Activated CD4-positive, CD25-positive, alpha-beta regulatory T cell (primary cell): ENCODE data around the gene ZBTB4.

Experiments
- DNase-seq, 4 experiments: peaks; one replicate each; lab custom pipeline; 2025; lab: John Stamatoyannopoulos, UW

ZBTB4 gene

DNA sequence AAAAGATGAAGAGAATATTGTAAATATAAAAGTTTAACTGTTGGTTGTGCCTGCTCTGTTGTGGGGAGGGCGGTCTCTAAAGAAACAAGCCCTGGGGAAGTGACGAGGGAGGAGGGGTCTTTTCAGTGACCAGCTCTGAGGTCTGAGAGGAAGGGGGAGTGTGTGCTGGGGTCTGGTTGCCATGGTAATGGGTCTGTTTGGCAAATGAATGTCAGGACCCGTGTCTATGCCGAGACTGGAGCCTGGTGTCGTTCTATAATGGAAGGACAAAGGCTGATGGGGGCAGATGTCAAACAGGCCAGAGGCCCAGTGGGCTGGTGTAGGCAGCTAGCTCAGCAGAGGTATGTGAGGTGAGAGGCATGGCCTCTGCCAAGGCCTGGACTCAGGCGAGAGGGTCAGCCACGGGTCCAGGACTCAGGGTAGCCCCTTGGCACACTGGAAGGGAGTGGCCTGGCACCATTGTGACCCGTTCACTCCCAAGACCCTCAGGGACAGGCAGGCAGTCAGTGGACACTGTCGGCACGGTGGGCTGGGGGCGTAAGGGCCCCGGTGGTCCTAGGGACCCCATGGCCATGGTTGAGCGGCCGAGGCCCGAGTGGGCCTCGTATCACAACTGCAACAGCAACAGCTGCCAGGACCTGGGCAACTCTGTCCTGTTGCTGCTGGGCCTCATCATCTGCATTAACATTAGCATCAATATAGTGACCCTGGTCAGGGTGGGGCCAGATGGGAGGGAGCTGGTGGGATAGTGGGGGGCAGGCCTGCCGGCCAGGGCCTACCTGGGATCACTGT, 59.4 kb downstream of the ZBTB4 start, which contains the start of gene SPEM1:
TSS of gene SPEM1 (plus strand) at position 506 of the 792 bp plus-strand sequence. CDS start at position 567, 61 bp downstream.
- no peak for DNase-seq

DNA sequence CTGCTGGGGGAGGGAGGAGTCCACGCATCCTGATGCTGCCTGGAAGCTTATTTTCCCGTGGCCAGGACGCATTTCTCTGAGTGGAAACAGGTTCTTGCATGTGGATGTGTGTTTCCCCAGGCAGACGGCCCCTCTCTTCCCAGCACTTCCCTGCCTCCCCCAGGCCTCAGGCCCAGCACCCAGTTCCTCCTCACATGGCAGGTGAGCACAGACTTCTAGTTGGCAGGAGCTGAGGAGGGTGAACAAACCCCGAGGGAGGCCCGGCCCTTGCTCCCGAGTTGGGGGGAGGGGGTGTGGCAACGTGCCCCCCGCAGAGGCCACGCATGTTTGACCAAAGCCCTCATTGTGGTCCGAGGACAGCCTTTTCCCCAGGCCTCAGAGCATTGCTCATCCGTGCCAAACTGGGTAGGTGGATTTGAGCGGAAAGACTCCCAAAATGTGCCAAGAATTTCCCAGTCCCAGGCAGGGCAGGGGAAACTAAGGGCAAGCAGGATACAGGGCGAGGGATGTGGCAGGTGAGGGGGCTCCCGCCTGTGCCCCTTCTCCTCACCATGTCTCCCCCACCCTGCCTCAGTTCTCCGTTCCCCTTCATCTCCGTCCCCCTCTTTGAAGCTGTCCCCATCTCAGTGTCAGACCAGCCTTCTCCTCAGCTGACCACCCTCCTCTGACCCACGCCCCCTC, 60.8 kb downstream of the ZBTB4 start:
- DNase-seq = no peak

DNA sequence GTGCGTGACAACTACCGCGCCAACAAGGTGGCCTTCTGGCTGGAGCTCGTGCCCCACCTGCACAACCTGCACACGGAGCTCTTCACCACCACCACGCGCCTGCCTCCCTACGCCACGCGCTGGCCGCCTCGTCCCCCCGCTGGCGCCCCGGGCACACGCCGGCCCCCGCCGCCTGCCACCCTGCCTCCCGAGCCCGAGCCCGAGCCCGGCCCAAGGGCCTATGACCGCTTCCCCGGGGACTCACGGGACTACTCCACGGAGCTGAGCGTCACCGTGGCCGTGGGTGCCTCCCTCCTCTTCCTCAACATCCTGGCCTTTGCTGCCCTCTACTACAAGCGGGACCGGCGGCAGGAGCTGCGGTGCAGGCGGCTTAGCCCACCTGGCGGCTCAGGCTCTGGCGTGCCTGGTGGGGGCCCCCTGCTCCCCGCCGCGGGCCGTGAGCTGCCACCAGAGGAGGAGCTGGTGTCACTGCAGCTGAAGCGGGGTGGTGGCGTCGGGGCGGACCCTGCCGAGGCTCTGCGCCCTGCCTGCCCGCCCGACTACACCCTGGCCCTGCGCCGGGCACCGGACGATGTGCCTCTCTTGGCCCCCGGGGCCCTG, 62.3 kb downstream of the ZBTB4 start:
- DNase-seq = no peak

DNA sequence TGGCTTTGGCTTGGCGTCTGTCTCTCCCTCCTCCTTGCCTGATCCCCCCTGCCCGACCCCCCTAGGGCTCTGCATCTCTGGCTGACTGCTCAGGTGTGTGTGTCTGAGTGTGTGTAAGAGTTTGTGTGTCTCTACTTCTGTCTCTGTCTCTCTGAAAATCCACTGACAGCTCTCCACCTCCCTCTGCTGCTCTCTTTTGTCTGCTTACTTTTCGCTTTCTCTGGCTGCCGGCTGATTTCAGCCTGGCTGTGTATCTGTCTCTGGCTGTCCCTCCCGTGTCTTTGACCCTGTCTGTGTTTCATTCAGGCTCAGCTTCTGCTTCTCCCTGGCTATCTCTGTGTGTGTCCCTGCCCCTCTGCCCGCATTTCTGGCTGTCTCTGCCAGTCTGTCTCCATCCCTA, 63.1 kb downstream of the ZBTB4 start:
- DNase-seq = no peak

DNA sequence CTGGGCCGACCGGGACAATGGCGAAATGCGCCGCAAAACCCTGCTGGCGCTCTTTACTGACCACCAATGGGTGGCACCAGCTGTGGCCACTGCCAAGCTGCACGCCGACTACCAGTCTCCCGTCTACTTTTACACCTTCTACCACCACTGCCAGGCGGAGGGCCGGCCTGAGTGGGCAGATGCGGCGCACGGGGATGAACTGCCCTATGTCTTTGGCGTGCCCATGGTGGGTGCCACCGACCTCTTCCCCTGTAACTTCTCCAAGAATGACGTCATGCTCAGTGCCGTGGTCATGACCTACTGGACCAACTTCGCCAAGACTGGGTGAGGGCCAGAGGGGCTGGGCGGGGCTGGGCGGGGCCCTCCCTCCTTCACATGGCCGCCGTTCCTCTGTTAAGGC, 63.6 kb downstream of the ZBTB4 start:
- no peak for DNase-seq

DNA sequence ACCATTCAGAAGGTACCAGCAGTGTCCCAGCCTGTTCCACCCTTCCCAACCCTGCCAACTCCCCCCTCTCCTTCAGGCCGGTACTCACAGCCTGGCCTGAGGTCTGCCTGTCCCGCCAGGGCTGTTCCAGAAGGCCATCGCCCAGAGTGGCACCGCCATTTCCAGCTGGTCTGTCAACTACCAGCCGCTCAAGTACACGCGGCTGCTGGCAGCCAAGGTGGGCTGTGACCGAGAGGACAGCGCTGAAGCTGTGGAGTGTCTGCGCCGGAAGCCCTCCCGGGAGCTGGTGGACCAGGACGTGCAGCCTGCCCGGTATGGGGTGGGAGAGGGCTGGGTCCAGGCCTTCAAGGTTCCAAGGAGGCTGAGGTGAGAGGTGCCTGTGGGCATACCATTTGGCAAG, 64.6 kb downstream of the ZBTB4 start:
- no peak for DNase-seq

DNA sequence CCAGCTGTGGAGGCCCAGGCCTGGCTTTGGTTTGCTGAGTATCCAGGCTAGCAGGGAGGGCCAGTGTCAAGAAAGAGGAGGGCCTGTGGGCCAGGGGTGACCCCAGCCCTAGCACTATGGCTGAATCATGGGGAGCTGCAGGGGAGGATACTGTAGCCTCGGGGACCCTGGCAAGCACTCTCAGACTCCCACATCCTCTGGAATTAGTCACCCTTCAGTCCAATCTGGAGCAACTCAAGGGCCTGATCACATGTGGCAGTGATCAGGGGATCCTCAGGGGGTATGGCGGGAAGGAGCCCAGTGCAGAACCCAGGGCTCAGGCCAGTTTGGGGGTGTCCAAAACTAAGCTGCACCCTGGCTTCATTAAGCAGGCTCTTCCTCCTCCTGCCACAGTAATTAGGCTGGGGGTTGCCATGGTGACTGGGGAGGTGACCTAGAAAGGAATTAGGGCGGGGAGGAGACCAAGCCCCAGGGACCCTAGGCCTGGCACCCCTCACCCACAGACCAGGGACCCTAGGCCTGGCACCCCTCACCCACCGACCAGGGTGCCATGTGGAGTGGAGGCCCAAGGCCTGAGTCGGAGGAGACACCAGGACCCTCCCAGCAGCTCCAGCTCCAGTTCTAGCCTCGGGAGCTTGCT, 66.0 kb downstream of the ZBTB4 start:
- DNase-seq = no peak

DNA sequence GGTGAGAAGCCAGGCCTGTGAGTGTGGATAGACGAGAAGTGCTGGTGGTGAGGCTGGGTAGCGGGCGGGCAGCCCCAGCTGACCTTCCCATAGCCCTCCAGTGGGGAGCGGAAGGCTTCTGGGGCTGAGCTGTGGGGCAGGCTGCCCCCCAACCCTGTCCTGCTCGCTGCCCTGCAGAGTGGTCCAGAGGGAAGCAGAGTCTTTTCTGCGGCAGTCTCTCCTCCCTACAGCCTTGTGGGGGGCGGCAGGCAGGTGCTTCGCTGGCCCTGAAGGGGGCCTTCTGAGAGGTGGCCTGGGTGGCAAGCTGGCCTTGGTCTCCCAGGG, 68.0 kb downstream of the ZBTB4 start:
- no peak for DNase-seq

DNA sequence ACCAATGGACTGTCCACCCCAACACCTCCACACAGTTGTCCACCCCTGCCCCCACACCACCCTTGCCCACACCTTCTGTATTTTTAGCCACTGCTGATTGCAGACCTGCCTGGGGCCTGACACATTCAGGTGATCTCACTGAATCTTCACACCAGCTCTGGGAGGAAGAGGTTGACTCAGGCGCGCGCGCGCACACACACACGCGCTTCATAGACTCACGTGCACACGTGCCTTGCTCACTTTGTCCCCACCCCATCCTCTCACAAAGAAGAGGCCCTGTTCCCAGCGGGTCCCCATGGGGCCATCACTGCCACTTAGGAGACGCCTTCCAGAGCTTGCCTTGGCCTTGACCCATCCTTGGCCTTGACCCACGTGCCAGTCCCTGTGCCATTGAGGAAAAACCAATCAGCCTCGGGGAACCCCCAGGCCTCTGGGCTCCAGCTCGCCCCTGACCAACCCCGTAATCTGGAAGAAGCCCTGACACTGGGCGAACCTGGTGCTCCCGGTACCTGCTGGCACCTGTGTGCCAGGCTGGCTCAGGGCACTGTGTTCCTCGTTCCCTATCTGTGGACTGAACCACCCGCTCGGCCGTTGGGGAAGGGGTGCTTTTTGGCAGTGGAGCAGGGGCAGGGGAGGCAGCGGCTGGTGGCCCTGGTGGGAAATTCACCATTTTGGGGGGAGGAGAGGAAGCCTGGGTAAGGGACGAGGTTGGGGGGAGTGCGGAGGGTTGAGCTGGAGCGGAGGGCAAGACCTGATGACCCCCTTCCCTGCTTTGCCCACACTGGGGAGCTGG, 68.6 kb downstream of the ZBTB4 start:
- no peak for DNase-seq

DNA sequence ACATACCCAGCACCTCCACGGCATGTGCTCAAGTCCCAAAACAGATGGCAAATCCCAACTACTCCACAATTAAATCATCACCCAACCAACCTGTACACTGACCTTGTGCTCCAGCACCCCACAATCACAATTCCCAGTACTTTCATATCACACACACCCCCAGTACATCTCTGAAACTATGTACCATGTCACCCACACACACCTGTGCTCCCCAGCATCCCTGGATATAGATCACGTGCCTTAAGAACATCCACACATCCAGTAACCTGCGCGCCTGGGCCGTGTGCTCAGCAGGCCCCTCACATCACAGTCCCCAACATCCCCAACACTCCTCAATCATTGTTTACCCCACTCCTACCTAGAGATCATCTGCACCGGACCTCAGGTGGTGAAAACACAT, 69.7 kb downstream of the ZBTB4 start:
- DNase-seq = no peak
